Measurements from ENCODE around the gene TRPM2. TPM values are rescaled to one million over a fixed set of nuclear protein-coding genes. Genes with fewer than 3 reads are reported as not detected.

Gene TRPM2
- total RNA-seq, 1 experiment from 2014 or later, result 11.0 TPM

GRCh38 chr21:44408226-44408625 is 54.8 kb downstream of the TRPM2 start:
- H3K36me3 Mint-ChIP-seq (ENCODE audit: insufficient read depth, unreplicated experiment), result peaks cover 16% of the 10 kb centered on the region
- CTCF ChIA-PET, result no interaction called here
- no peak overlapping the region for H3K27ac Mint-ChIP-seq (ENCODE audit: low read depth, unreplicated experiment)

DNA sequence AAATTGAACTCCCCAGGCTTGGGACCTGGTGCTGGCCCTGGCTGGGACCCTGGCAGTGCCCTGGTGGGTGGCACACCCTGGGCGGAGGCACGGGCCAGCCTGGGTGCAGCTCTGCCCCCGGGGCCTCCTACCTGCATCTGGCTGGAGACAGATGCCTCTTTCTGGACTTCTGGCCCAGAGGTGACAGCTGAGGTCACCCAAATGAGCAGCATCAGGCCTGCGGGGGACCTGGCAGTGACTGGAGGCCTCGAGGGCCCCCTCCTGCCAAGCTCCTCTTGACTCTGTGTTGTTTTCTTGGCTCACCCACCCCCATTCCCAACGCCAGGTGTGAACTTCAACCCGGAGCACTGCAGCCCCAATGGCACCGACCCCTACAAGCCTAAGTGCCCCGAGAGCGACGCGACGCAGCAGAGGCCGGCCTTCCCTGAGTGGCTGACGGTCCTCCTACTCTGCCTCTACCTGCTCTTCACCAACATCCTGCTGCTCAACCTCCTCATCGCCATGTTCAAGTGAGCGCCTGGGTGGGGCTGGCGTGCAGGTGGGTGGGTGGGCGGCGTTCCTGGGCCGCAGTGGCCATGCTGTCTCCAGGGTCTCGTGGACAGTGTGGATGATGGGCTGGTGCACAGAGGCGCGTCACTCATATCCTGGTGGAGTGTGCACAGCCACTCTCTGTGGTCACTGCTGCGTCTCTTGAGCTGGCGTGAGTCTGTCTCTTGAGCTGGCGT is 60.3 kb downstream of the TRPM2 start:
- Mint-ChIP-seq H3K4me3 (ENCODE audit: unreplicated experiment) (no peak overlapping the region), H3K27ac (ENCODE audit: low read depth, unreplicated experiment) (no peak overlapping the region), H3K36me3 (ENCODE audit: insufficient read depth, unreplicated experiment) (peaks cover 3% of the 10 kb centered on the region), H3K9me3 (ENCODE audit: unreplicated experiment) (peaks cover 7% of the 10 kb centered on the region), H3K27me3 (ENCODE audit: insufficient read depth, unreplicated experiment) (no peaks in the 10 kb centered on the region), H3K4me1 (ENCODE audit: insufficient read depth, unreplicated experiment) (no peaks in the 10 kb centered on the region)
- DNase-seq (ENCODE audit: unreplicated experiment), result no peak
- intact Hi-C loops (cut with micrococcal nuclease), result no loop called here
- ChIA-PET POLR2A (no interaction called here), CTCF (interaction anchor here (0.9 kb wide), 1 partner anchor 1459 kb away, joined by 4 read pairs; no protein-coding TSS in a partner anchor)
- no TSS peak for BruUV-seq (replicated peaks)
- no peak for TF ChIP-seq CTCF (IDR thresholded peaks at IDR 0.05; ENCODE audit: unreplicated experiment)

More at GRCh38 chr21:44408226-44408625, 54.8 kb downstream of the TRPM2 start:
- Mint-ChIP-seq H3K4me1 (ENCODE audit: insufficient read depth, unreplicated experiment) (no peaks in the 10 kb centered on the region), H3K27me3 (ENCODE audit: insufficient read depth, unreplicated experiment) (no peaks in the 10 kb centered on the region), H3K9me3 (ENCODE audit: unreplicated experiment) (peaks cover 15% of the 10 kb centered on the region), H3K4me3 (ENCODE audit: unreplicated experiment) (no peak overlapping the region)
- POLR2A ChIA-PET, result no interaction called here
- TF ChIP-seq CTCF (IDR thresholded peaks at IDR 0.05; ENCODE audit: unreplicated experiment), result no peak
- intact Hi-C loops (cut with micrococcal nuclease), result no loop called here
- no peak for DNase-seq (ENCODE audit: unreplicated experiment)
- no TSS peak for BruUV-seq (replicated peaks)

- TF ChIP-seq CTCF (IDR thresholded peaks at IDR 0.05; ENCODE audit: unreplicated experiment), result no peak
- CTCF ChIA-PET, result no interaction called here
- Mint-ChIP-seq H3K4me3 (ENCODE audit: unreplicated experiment) (no peak overlapping the region), H3K27ac (ENCODE audit: low read depth, unreplicated experiment) (no peak overlapping the region), H3K27me3 (ENCODE audit: insufficient read depth, unreplicated experiment) (no peaks in the 10 kb centered on the region), H3K9me3 (ENCODE audit: unreplicated experiment) (peaks cover 5% of the 10 kb centered on the region), H3K4me1 (ENCODE audit: insufficient read depth, unreplicated experiment) (no peaks in the 10 kb centered on the region), H3K36me3 (ENCODE audit: insufficient read depth, unreplicated experiment) (no peaks in the 10 kb centered on the region)
- DNase-seq (ENCODE audit: unreplicated experiment), result no peak
- intact Hi-C loops (cut with micrococcal nuclease), result no loop called here
- no TSS peak for BruUV-seq (replicated peaks)
- POLR2A ChIA-PET, result no interaction called here
Observed at GRCh38 chr21:44414291-44415072, 61.1 kb downstream of the TRPM2 start.

Measured in MCF 10A (cell line).